Breast epithelium (tissue), 3 donors: ENCODE measurements around the gene ADAM12.

Experiments used
- POLR2A ChIP-seq: fragments of 450-650 bp; IDR thresholded peaks from one replicate; pipeline ENCODE4 v1.6.1; 2016; ENCODE audit warnings: antibody characterized with exemption, mild to moderate bottlenecking, moderate library complexity
- POLR2AphosphoS5 ChIP-seq, 3 donors: sonication (generic); formaldehyde crosslinking; IDR thresholded peaks; one replicate each; pipeline ENCODE4 v1.6.1; 2017; ENCODE audit warnings: antibody characterized with exemption in 3 of 3
- TF ChIP-seq, protein P1 (sequence below), 3 donors: fragments of 450-650 bp; IDR thresholded peaks; one replicate each; pipeline ENCODE4 v1.5.1; 2016 to 2017; ENCODE audit warnings: antibody characterized with exemption in 3 of 3, mild to moderate bottlenecking in 3 of 3, moderate library complexity in 3 of 3

- TF ChIP-seq, protein P1, sequence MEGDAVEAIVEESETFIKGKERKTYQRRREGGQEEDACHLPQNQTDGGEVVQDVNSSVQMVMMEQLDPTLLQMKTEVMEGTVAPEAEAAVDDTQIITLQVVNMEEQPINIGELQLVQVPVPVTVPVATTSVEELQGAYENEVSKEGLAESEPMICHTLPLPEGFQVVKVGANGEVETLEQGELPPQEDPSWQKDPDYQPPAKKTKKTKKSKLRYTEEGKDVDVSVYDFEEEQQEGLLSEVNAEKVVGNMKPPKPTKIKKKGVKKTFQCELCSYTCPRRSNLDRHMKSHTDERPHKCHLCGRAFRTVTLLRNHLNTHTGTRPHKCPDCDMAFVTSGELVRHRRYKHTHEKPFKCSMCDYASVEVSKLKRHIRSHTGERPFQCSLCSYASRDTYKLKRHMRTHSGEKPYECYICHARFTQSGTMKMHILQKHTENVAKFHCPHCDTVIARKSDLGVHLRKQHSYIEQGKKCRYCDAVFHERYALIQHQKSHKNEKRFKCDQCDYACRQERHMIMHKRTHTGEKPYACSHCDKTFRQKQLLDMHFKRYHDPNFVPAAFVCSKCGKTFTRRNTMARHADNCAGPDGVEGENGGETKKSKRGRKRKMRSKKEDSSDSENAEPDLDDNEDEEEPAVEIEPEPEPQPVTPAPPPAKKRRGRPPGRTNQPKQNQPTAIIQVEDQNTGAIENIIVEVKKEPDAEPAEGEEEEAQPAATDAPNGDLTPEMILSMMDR (IDR thresholded peaks at IDR 0.05), result no peak
- no peak for TF ChIP-seq POLR2AphosphoS5 (IDR thresholded peaks at IDR 0.05)
- TF ChIP-seq POLR2A, result no peak
These were observed 73.3 kb downstream of the ADAM12 start for GRCh38 chr10:126314863-126315493.
